AG04449 (cell line): ENCODE measurements around the gene GTF2F1.

Source experiments
- CTCF ChIA-PET: fragments of 350-600 bp; formaldehyde crosslinking; extraction: SDS; loops from one replicate; lab custom pipeline; 2021; ENCODE audit warnings: antibody characterized with exemption; lab: Yijun Ruan, JAX
- POLR2A ChIA-PET: fragments of 400-600, 350-600 bp; formaldehyde crosslinking; extraction: SDS; loops from one replicate; lab custom pipeline; 2020; ENCODE audit warnings: antibody characterized with exemption, inconsistent platforms; lab: Yijun Ruan, JAX
- DNase-seq: peaks from one replicate; pipeline ENCODE4 v3.0.0-alpha.2; 2010; ENCODE audit warnings: low read depth, low spot score
- H3K4me3 ChIP-seq: 2 replicates; pipeline ENCODE4 v1.5.1; 2011; ENCODE audit warnings: low read depth, mild to moderate bottlenecking, control low read depth, low read length
- CTCF ChIP-seq: IDR thresholded peaks from one replicate; pipeline ENCODE4 v1.5.1; 2011; ENCODE audit warnings: mild to moderate bottlenecking, moderate library complexity, low read length, control low read depth, inconsistent platforms; ENCODE audit not compliant: insufficient read depth; ENCODE audit errors: missing control alignments

Gene GTF2F1

GRCh38 chr19:6413291-6413690 lies 20.3 kb upstream of the GTF2F1 start:
- no peak overlapping the region for H3K4me3 ChIP-seq
- POLR2A ChIA-PET: no interaction called here
- TF ChIP-seq CTCF: no peak
- DNase-seq: no peak
- CTCF ChIA-PET: interaction anchor here (0.6 kb wide), 1 partner anchor 49 kb away, joined by 3 read pairs; no protein-coding TSS in a partner anchor

- ChIA-PET CTCF (interaction anchor here (1.6 kb wide), 1 partner anchor 9 kb away, joined by 5 read pairs; no protein-coding TSS in a partner anchor), POLR2A (no interaction called here)
- no peak overlapping the region for H3K4me3 ChIP-seq
- peak; percentile 48 for TF ChIP-seq CTCF
- DNase-seq: no peak
Observed at GRCh38 chr19:6412447-6413091, 19.6 kb upstream of the GTF2F1 start.

- DNase-seq: no peak
- ChIA-PET POLR2A (no interaction called here), CTCF (interaction anchor here (1.1 to 1.6 kb wide), 2 partner anchors 8 to 10 kb away, joined by 4 to 5 read pairs; no protein-coding TSS in a partner anchor)
- H3K4me3 ChIP-seq: no peak overlapping the region
- TF ChIP-seq CTCF: no peak
Observed at GRCh38 chr19:6412061-6412446, 19.1 kb upstream of the GTF2F1 start.

- DNase-seq: no peak
- CTCF ChIA-PET: interaction anchor here (0.6 kb wide), 1 partner anchor 286 kb away, joined by 3 read pairs; no protein-coding TSS in a partner anchor
- no peak overlapping the region for H3K4me3 ChIP-seq
- TF ChIP-seq CTCF: no peak
- POLR2A ChIA-PET: no interaction called here
Observed at GRCh38 chr19:6409346-6409745, 16.4 kb upstream of the GTF2F1 start.

- no peak for TF ChIP-seq CTCF
- H3K4me3 ChIP-seq: no peak overlapping the region
- CTCF ChIA-PET: interaction anchor here (1.4 kb wide), 1 partner anchor 13 kb away, joined by 3 read pairs; no protein-coding TSS in a partner anchor
- POLR2A ChIA-PET: no interaction called here
- no peak for DNase-seq
Observed at GRCh38 chr19:6406401-6406800, 13.4 kb upstream of the GTF2F1 start.

- CTCF ChIA-PET: interaction anchor here (0.8 kb wide), 1 partner anchor 19 kb away, joined by 3 read pairs; no protein-coding TSS in a partner anchor
Observed at GRCh38 chr19:6402837-6403608, 10.1 kb upstream of the GTF2F1 start.

More at GRCh38 chr19:6402837-6403608, 10.1 kb upstream of the GTF2F1 start:
- POLR2A ChIA-PET: interaction anchor here (0.9 to 1.3 kb wide), 2 partner anchors 10 to 128 kb away, joined by 4 to 5 read pairs; partner anchors contain the start of genes GTF2F1 and TNFSF9
- TF ChIP-seq CTCF: no peak
- DNase-seq: peak; percentile 16
- H3K4me3 ChIP-seq: no peak overlapping the region
